ENCODE results near the gene GTF2H2.
"Not testable (repeated sequence)": the region's sequence is repeated elsewhere in the genome, so short reads cannot be mapped to it uniquely, and the experiment has no call there.

DNA sequence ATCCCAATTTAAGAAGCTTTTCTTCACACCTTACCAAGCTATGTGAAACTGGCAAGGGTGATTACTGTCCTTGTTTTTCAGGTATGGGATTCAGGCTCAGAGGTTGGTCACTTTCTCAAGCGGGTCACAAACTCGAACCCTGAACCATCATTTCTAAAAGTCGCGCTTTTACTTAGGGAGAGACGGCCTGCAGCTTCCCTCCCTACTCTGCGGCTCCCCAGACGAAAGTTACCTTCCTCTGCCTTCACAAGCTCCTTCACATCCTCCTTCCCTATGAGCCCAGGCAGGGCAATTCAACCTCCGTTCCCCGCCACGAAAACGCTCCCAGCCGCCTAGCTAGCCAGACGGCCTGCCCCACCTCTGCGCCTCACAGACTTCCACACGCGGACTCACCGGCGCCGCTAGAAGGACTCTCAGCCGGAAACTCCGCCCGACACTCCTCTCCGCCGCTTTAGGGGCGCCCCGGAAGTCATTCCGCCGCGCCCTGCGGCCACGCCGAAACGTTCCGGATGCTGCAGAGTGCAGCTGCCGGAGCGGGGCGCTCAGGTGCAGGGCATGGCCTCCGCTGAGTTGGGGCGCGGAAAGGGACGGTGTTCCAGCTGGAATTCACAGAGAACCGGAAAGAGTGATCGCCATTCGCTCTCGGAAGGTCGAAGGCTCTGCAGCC lies at the start of gene GTF2H2:
- TF ChIP-seq, protein P1, sequence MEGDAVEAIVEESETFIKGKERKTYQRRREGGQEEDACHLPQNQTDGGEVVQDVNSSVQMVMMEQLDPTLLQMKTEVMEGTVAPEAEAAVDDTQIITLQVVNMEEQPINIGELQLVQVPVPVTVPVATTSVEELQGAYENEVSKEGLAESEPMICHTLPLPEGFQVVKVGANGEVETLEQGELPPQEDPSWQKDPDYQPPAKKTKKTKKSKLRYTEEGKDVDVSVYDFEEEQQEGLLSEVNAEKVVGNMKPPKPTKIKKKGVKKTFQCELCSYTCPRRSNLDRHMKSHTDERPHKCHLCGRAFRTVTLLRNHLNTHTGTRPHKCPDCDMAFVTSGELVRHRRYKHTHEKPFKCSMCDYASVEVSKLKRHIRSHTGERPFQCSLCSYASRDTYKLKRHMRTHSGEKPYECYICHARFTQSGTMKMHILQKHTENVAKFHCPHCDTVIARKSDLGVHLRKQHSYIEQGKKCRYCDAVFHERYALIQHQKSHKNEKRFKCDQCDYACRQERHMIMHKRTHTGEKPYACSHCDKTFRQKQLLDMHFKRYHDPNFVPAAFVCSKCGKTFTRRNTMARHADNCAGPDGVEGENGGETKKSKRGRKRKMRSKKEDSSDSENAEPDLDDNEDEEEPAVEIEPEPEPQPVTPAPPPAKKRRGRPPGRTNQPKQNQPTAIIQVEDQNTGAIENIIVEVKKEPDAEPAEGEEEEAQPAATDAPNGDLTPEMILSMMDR (IDR thresholded peaks at IDR 0.05; ENCODE audit: extremely low read depth in 1 of 2, insufficient read depth in 1 of 2, low read depth in 1 of 2, low read length in 2 of 2), result not testable (repeated sequence)
- TF ChIP-seq POLR2A (IDR thresholded peaks at IDR 0.05; ENCODE audit: low read depth, low read length); POLR2AphosphoS5 (IDR thresholded peaks at IDR 0.05; ENCODE audit: insufficient read depth, low read depth, low read length): not testable (repeated sequence)

Data from endothelial cell of umbilical vein (primary cell).